H9 (cell line): ENCODE results near the gene RND3. TPM values are rescaled to one million over a fixed set of nuclear protein-coding genes. Genes with fewer than 3 reads are reported as not detected.

Source experiments
- DNase-seq: peaks from one replicate; pipeline ENCODE4 v3.0.0-alpha.2; 2017
- H2AFZ ChIP-seq: one replicate; pipeline ENCODE4 v1.6.1; 2013; ENCODE audit warnings: mild to moderate bottlenecking, low read length, control low read depth, moderate library complexity
- H2AK5ac ChIP-seq: 2 replicates; pipeline ENCODE4 v1.6.1; 2013; ENCODE audit warnings: low read length, control low read depth, mixed read lengths; ENCODE audit not compliant: insufficient read length
- H2BK120ac ChIP-seq: one replicate; pipeline ENCODE4 v1.6.1; 2013; ENCODE audit warnings: low read depth, mild to moderate bottlenecking, low read length, control low read depth, inconsistent platforms; ENCODE audit not compliant: poor library complexity, severe bottlenecking
- H2BK12ac ChIP-seq: 2 replicates; pipeline ENCODE4 v1.6.1; 2013; ENCODE audit warnings: low read length, control low read depth, mixed read lengths, low read depth; ENCODE audit not compliant: insufficient read length
- H2BK15ac ChIP-seq: 2 replicates; pipeline ENCODE4 v1.6.1; 2013; ENCODE audit warnings: low read depth, low read length, control low read depth
- H2BK20ac ChIP-seq: one replicate; pipeline ENCODE4 v1.6.1; 2013; ENCODE audit warnings: low read depth, mild to moderate bottlenecking, low read length, control low read depth, inconsistent platforms; ENCODE audit not compliant: poor library complexity, severe bottlenecking
- H2BK5ac ChIP-seq: 2 replicates; pipeline ENCODE4 v1.6.1; 2013; ENCODE audit warnings: low read length, control low read depth, mixed read lengths; ENCODE audit not compliant: insufficient read length
- H3K14ac ChIP-seq: 2 replicates; pipeline ENCODE4 v1.6.1; 2013; ENCODE audit warnings: low read length, control low read depth; ENCODE audit not compliant: insufficient read depth
- H3K18ac ChIP-seq: 2 replicates; pipeline ENCODE4 v1.6.1; 2013; ENCODE audit warnings: low read depth, mild to moderate bottlenecking, mixed read lengths, low read length, control low read depth; ENCODE audit not compliant: insufficient read length
- H3K23ac ChIP-seq: 2 replicates; pipeline ENCODE4 v1.6.1; 2013; ENCODE audit warnings: low read length, control low read depth, mixed read lengths, low read depth; ENCODE audit not compliant: insufficient read length
- H3K23me2 ChIP-seq: 2 replicates; pipeline ENCODE4 v1.6.1; 2013; ENCODE audit warnings: low read depth, mild to moderate bottlenecking, mixed read lengths, low read length, control low read depth; ENCODE audit not compliant: insufficient read length, poor library complexity, severe bottlenecking
- H3K27ac ChIP-seq: 2 replicates; pipeline ENCODE4 v1.5.1; 2013; ENCODE audit warnings: low read length, control low read depth, mixed read lengths, low read depth; ENCODE audit not compliant: insufficient read length
- H3K27me3 ChIP-seq: 2 replicates; pipeline ENCODE4 v1.6.1; 2013; ENCODE audit warnings: low read length, control low read depth, inconsistent platforms; ENCODE audit not compliant: insufficient read depth
- H3K4ac ChIP-seq: 2 replicates; pipeline ENCODE4 v1.6.1; 2013; ENCODE audit warnings: low read depth, mild to moderate bottlenecking, control low read depth, inconsistent platforms, low read length, moderate library complexity
- H3K4me1 ChIP-seq: 2 replicates; pipeline ENCODE4 v1.6.1; 2013; ENCODE audit warnings: low read length, control low read depth, inconsistent platforms; ENCODE audit not compliant: insufficient read depth
- H3K4me2 ChIP-seq: 2 replicates; pipeline ENCODE4 v1.6.1; 2013; ENCODE audit warnings: low read length, control low read depth, mixed read lengths; ENCODE audit not compliant: insufficient read length, insufficient read depth
- H3K56ac ChIP-seq: 2 replicates; pipeline ENCODE4 v1.6.1; 2013; ENCODE audit warnings: low read depth, mild to moderate bottlenecking, mixed read lengths, low read length, control low read depth; ENCODE audit not compliant: insufficient read length
- H3K79me1 ChIP-seq: 2 replicates; pipeline ENCODE4 v1.6.1; 2013; ENCODE audit warnings: low read depth, mild to moderate bottlenecking, moderate library complexity, low read length, control low read depth, inconsistent platforms; ENCODE audit not compliant: insufficient read depth, poor library complexity, severe bottlenecking
- H3K79me2 ChIP-seq: 2 replicates; pipeline ENCODE4 v1.6.1; 2013; ENCODE audit warnings: low read length, control low read depth, inconsistent platforms; ENCODE audit not compliant: insufficient read depth
- H3K9ac ChIP-seq: 2 replicates; pipeline ENCODE4 v1.6.1; 2013; ENCODE audit warnings: low read length, control low read depth, mixed read lengths; ENCODE audit not compliant: insufficient read length; ENCODE audit errors: extremely low read depth
- H3K9me3 ChIP-seq: one replicate; pipeline ENCODE4 v1.6.1; 2013; ENCODE audit warnings: low read depth, low read length, inconsistent platforms; ENCODE audit not compliant: control insufficient read depth
- H3T11ph ChIP-seq: one replicate; pipeline ENCODE4 v1.6.1; 2013; ENCODE audit warnings: mild to moderate bottlenecking, low read length, control low read depth, inconsistent platforms
- H4K20me1 ChIP-seq: one replicate; pipeline ENCODE4 v1.6.1; 2013; ENCODE audit not compliant: control insufficient read depth, insufficient read length, insufficient read depth
- H4K5ac ChIP-seq: 2 replicates; pipeline ENCODE4 v1.6.1; 2013; ENCODE audit warnings: low read depth, mild to moderate bottlenecking, mixed read lengths, low read length, control low read depth; ENCODE audit not compliant: insufficient read length
- H4K8ac ChIP-seq: replicated peaks from 2 replicates; pipeline ENCODE4 v1.6.1; 2013; ENCODE audit warnings: low read length, control low read depth, mixed read lengths, low read depth; ENCODE audit not compliant: insufficient read length
- H4K91ac ChIP-seq: 2 replicates; pipeline ENCODE4 v1.6.1; 2013; ENCODE audit warnings: low read depth, mild to moderate bottlenecking, moderate library complexity, mixed read lengths, low read length, control low read depth; ENCODE audit not compliant: insufficient read length
- H3K27ac Mint-ChIP-seq, 3 experiments: 2 replicates in 2 of 3; 3 replicates in 1 of 3; pipeline ENCODE4 v1.8.0; 2020 to 2021; ENCODE audit warnings: mixed read lengths in 3 of 3, mild to moderate bottlenecking in 1 of 3, moderate library complexity in 1 of 3
- H3K27me3 Mint-ChIP-seq: 2 replicates; pipeline ENCODE4 v1.8.0; 2021; ENCODE audit warnings: low read depth, mild to moderate bottlenecking, moderate library complexity, mixed read lengths
- H3K36me3 Mint-ChIP-seq, 3 experiments: 2 replicates in 2 of 3; 3 replicates in 1 of 3; pipeline ENCODE4 v1.8.0; 2020 to 2021; ENCODE audit warnings: low read depth in 3 of 3, mixed read lengths in 3 of 3; ENCODE audit not compliant: insufficient read depth in 1 of 3
- H3K4me1 Mint-ChIP-seq, 2 experiments: 2 replicates each; pipeline ENCODE4 v1.8.0; 2020; ENCODE audit warnings: mixed read lengths in 2 of 2
- H3K4me3 Mint-ChIP-seq, 2 experiments: 2 replicates in 1 of 2; 3 replicates in 1 of 2; pipeline ENCODE4 v1.8.0; 2020 to 2021; ENCODE audit warnings: mild to moderate bottlenecking in 2 of 2, mixed read lengths in 2 of 2, moderate library complexity in 1 of 2
- H3K9me3 Mint-ChIP-seq, 2 experiments: 2 replicates in 1 of 2; 3 replicates in 1 of 2; pipeline ENCODE4 v1.8.0; 2020; ENCODE audit warnings: mild to moderate bottlenecking in 2 of 2, mixed read lengths in 2 of 2, moderate library complexity in 1 of 2
- WGBS: extraction: QIAGEN DNeasy Blood & Tissue Kit; methylation state at CpG from one replicate; pipeline ENCODE4 v1.1.7; 2013; ENCODE audit warnings: missing lambda C conversion rate, low lambda C conversion rate, mixed read lengths; ENCODE audit not compliant: insufficient read length; ENCODE audit errors: extremely low coverage; 5-methylcytosine and 5-hydroxymethylcytosine counted together
- total RNA-seq: library from RNA; stranded (reverse); gene quantifications from 2 replicates; pipeline ENCODE4 v1.2.1, GENCODE V29; 2021
- TF ChIP-seq, protein P1 (sequence below): fragments of 200-600 bp; sonication (generic); conservative IDR thresholded peaks from 3 replicates; pipeline ENCODE4 v1.8.0; 2021; ENCODE audit warnings: antibody characterized with exemption, mild to moderate bottlenecking

RND3 gene
- total RNA-seq, 1 experiment from 2014 or later: 62.6 TPM

DNA sequence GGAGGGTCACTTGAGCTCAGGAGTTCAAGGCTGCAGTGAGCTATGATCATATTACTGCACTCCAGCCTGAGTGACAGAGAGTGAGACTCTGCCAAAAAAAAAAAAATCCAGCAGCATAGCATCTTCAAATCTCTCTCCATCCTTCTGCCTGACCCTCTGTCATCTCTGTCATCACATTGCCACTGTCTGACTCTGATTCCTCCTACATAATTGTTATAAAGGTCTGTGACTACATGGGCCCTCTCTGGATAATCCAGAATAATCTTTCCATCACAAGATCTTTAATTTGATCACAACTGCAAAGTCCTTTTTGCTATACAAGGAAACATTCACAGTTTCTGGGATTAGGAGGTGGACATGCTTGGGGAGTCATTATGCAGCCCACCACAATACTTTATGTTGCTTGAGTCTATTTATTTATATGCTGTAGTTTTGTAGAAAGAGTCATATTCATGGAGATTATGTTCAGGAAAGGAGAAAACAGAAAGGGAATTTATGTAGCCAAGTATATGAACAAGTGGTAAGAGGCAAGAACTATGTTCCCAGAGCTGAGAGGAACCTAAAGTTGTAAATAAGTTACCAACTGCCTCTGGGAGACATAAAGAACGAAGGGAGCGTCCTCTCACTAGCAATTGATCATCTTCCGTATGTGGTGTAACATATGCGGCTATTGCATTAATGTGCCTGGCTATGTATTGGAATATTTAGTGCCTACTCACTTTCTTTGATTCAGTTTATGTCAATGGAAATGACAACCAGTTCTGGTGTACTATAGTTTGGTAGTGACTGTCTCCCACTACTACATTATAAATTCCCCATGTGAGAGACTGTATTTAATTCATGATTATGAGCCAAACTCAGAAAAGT lies 21.5 kb downstream of the RND3 start:
- Histone ChIP-seq H3K23ac (no peak overlapping the region), H3K9me3 (no peaks in the 10 kb centered on the region), H4K8ac (no peak overlapping the region), H3K27me3 (no peaks in the 10 kb centered on the region), H2BK120ac (no peak overlapping the region), H4K20me1 (no peaks in the 10 kb centered on the region), H2BK20ac (no peak overlapping the region), H3K4me1 (no peaks in the 10 kb centered on the region; the same call in 1 of the 2 replicates), H3K18ac (no peak overlapping the region), H2BK12ac (no peak overlapping the region), H2AFZ (no peak overlapping the region), H3K56ac (no peak overlapping the region), H4K5ac (no peak overlapping the region), H3T11ph (no peak overlapping the region), H4K91ac (no peak overlapping the region), H2BK15ac (no peak overlapping the region), H3K79me2 (no peaks in the 10 kb centered on the region), H2BK5ac (no peak overlapping the region), H3K14ac (no peak overlapping the region), H3K23me2 (no peaks in the 10 kb centered on the region), H3K4ac (no peak overlapping the region), H2AK5ac (no peak overlapping the region), H3K27ac (no peak overlapping the region), H3K79me1 (no peaks in the 10 kb centered on the region), H3K4me2 (no peak overlapping the region), H3K9ac (no peak overlapping the region)
- TF ChIP-seq, protein P1, sequence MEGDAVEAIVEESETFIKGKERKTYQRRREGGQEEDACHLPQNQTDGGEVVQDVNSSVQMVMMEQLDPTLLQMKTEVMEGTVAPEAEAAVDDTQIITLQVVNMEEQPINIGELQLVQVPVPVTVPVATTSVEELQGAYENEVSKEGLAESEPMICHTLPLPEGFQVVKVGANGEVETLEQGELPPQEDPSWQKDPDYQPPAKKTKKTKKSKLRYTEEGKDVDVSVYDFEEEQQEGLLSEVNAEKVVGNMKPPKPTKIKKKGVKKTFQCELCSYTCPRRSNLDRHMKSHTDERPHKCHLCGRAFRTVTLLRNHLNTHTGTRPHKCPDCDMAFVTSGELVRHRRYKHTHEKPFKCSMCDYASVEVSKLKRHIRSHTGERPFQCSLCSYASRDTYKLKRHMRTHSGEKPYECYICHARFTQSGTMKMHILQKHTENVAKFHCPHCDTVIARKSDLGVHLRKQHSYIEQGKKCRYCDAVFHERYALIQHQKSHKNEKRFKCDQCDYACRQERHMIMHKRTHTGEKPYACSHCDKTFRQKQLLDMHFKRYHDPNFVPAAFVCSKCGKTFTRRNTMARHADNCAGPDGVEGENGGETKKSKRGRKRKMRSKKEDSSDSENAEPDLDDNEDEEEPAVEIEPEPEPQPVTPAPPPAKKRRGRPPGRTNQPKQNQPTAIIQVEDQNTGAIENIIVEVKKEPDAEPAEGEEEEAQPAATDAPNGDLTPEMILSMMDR: no peak
- H3K27ac Mint-ChIP-seq: no peak overlapping the region
- H3K4me3 Mint-ChIP-seq: no peak overlapping the region
- no peaks in the 10 kb centered on the region for H3K9me3 Mint-ChIP-seq
- peaks cover 3 to 4% of the 10 kb centered on the region in 2 experiments; a peak in 1 of 4 replicates for H3K4me1 Mint-ChIP-seq
- no peaks in the 10 kb centered on the region for H3K27me3 Mint-ChIP-seq
- peaks cover 15 to 30% (median 21%) of the 10 kb centered on the region in 3 experiments; a peak in 6 of 7 replicates for H3K36me3 Mint-ChIP-seq
- DNase-seq: no peak
- WGBS: no CpG with 5 or more reads among the region's 4 CpGs
